Brain pericyte (primary cell): ENCODE measurements around the gene TP63.
"Not testable (repeated sequence)": the region's sequence is repeated elsewhere in the genome, so short reads cannot be mapped to it uniquely, and the experiment has no call there.

Source experiments
- DNase-seq: peaks from one replicate; pipeline ENCODE4 v3.0.0-alpha.2; 2012; ENCODE audit warnings: low read depth, low spot score

Gene TP63

GRCh38 chr3:189631373-189631408 is at the start of gene TP63:
TP63 (plus strand) TSS chr3:189631389; CDS start chr3:189631516, 127 bp downstream.
- DNase-seq, result no peak

DNA sequence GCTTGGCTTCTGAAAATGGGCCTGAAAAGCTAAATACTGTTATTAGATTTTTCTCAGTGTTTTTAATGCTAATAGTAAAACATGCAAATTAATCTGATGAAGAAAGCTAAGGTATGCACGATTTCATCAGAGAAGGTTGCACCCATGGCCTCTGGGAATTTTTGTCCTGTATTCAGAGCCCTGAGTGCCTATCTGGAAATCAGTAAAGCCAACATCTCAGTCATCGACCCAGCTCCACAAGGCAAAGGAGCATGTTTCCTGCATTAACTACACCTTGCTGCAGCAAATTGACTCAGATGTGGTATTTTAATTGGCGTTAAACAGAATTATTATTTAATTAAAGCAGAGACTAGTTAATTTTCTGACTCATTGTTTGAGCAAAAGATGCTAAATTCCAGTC is 49.0 kb upstream of the TP63 start:
- no peak for DNase-seq

GRCh38 chr3:189584645-189585044 is 46.5 kb upstream of the TP63 start:
- DNase-seq, result no peak

DNA sequence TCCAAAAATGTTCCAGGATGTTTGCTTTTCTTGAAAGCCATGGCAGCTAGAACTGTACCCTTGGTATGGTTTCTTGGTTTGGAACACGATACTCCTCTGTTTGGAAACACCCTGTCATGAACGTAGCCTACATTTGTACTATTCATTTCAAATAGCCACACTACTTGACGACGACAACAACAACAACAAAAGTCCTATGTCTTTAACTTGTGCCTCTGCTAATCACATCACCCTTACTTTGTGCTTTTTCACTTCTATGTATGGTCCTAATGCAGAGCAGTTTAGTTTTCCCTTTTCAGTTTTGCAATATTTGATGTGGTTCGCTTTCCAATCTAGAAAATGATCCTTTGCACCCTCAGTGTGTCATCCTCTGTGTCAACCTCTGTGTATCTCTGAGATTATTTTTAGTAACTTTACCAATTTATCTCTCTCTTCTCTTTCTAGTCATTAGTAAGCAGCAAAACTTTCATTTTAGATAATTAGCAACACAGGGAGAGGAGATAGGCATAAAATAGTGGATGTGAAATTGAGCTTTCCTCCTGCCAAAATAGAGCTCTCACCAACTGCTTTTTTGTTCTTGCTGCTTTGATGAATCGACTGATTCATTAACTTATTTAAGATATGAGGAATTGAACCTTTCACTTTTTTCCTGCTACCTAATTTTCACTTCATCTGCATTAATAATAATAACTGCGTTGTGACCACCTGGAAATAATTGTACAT is 44.1 kb upstream of the TP63 start:
- no peak for DNase-seq

GRCh38 chr3:189587664-189588040 is 43.5 kb upstream of the TP63 start:
- no peak for DNase-seq

DNA sequence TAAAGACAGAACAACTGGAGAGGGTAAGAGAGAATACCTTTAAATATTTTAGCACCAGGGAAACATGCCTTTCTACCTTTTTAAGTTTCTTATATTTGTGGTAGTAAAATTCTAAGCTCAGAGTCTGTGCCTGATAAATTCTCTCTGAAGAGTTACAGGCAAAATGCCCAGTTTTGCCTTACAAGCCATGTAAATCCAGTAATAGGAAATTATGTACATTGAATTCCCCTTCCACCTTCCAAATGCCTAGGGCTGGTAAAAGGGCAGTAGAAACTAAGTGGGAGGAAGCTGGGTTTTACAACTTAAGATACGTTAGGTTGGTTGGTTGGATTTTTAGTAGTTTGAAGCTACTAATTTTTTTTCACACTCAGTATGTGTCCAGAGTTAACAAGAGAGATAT is 43.1 kb upstream of the TP63 start:
- peak; percentile 2 for DNase-seq

GRCh38 chr3:189588475-189589178 is 42.6 kb upstream of the TP63 start:
- DNase-seq, result peak; percentile 39

GRCh38 chr3:189589179-189589569 is 42.0 kb upstream of the TP63 start:
- no peak for DNase-seq

GRCh38 chr3:189590223-189590622 is 41.0 kb upstream of the TP63 start:
- DNase-seq, result no peak

DNA sequence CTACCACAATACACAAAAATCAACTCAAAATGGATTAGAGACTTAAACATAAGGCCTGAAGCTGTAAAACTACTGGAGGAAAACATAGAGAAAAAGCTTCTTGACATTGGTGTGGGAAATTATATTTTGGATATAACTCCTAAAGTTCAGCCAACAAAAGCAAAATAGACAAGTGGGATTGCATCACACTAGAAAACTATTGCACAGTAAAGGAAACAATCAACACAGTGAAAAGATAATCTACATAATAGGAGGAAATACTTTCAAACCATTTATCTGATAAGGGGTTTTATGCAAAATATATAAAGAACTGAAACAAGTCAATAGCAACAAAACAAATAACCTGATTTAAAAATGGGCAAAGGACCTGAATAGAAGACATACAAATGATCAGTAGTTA is 37.6 kb upstream of the TP63 start:
- peak; percentile 20 for DNase-seq

DNA sequence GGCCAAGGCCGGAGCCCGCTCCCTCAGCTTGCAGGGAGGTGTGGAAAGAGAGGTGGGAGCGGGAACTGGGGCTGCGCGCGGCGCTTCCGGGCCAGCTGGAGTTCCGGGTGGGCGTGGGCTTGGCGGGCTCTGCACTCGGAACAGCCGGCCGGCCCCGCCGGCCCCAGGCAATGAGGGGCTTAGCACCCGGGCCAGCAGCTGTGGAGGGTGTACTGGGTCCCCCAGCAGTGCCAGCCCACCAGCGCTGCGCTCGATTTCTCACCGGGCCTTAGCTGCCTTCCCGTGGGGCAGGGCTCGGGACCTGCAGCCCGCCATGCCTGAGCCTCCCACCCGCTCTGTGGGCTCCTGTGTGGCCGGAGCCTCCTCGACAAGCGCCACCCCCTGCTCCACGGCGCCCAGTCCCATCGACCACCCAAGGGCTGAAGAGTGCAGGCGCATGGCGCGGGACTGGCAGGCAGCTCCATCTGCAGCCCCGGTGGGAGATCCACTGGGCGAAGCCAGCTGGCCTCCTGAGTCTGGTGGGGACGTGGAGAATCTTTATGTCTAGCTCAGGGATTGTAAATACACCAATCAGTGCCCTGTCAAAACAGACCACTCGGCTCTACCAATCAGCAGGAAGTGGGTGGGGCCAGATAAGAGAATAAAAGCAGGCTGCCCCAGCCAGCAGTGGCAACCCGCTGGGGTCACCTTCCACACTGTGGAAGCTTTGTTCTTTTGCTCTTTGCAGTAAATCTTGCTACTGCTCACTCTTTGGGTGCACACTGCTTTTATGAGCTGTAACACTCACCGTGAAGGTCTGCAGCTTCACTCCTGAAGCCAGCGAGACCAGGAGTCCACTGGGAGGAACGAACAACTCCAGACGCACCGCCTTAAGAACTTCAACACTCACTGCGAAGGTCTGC is 34.9 kb upstream of the TP63 start:
- not testable (repeated sequence) for DNase-seq

DNA sequence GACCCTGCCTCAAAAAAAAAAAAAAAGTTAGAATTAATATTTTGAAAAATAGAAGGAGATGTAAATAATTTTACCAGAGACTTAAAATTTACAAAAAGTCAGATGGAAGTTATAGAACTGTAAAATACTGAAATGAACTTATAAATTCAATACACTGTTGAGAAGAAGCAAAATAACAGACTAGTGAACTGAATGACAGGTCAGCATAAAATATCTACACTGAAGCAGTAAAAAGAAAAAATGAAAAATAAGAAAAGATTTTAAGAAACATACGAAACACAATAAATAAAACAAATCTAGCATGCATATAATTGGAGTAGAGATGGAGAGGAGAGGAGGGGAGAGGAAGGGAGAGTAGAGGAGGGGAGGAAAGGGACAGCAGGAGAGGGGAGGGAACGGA is 33.3 kb upstream of the TP63 start:
- DNase-seq, result no peak

DNA sequence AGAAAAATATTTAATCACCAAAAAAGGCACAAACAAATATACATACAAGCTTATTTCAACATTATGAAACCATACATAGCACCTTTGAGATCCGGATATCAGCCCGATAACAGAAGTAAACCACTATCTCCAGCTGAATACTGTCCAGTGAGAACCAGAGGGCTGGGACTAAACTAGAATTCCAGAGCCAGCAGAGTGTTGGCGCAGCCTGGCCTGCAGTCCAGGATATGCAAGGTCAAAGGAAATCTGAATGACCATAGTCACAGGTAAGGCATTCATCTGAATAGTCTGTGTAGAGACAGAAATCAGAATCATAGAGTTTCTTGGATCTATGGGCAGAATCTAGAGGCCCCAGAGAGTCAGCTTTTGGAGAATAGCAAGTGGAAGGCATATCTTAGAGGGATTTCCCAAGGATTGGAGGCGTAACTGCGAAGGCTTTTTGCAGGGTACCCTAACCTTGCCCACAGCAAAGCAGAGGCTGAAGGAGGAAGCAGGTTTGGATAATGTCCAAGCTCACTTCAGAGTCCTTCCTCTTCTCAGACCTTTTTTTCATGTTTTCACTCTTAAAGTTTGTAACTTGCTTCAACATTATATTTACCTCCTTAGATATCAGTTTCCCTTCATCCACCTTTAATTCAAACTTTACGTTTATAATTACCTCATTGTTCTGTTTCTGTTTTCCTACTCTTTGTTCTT is 32.5 kb upstream of the TP63 start:
- DNase-seq, result no peak

DNA sequence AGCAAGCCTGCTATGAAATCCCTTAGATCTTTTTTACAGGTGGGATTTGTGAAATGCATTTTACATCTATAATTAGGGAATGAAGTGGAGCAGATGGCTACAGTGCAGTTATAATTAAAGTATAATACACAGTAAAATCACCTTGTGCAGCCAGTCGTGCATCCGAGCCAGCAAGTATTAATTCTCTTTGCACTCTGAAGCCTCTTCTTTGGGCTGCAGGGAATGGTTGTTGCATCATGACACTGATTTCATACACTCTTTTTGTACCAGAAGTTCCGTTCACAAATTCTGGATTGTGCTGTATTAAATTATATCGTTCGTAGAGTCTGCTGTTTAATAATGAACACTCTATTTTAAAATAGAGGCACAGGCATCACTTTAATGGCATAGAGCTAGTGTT is 28.7 kb upstream of the TP63 start:
- no peak for DNase-seq

- no peak for DNase-seq
Measured at GRCh38 chr3:189605717-189606116, 25.5 kb upstream of the TP63 start.

- no peak for DNase-seq
Measured at GRCh38 chr3:189606774-189607173, 24.4 kb upstream of the TP63 start.

DNA sequence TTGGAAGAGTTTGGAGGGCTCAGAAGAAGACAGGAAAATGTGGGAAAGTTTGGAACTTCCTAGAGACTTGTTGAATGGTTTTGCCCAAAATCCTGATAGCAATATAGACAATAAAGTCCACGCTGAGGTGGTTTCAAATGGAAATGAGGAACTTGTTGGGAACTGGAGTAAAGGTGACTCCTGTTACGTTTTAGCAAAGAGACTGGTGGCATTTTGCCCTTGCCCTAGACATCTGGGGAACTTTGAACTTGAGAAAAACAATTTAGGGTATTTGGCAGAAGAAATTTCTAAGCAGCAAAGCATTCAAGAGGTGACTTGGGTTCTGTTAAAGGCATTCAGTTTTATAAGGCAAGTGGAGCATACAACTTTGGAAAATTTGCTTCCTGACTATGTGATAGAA is 18.5 kb upstream of the TP63 start:
- DNase-seq, result not testable (repeated sequence)

DNA sequence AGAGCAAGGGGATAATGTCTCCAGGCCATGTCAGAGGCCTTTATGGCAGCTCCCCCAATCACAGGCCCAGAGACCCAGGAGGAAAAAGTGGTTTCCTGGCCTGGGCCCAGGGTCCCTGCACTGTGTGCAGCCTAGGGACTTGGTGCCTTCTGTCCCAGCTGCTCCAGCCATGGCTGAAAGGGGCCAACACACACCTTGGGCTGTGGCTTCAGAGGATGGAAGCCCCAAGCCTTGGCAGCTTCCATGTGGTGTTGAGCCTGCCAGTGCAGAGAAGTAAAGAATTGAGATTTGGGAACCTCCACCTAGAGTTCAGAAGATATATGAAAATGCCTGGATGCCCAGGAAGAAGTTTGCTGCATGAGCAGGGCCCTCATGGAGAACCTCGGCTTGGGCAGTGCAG is 18.1 kb upstream of the TP63 start:
- DNase-seq, result no peak

DNA sequence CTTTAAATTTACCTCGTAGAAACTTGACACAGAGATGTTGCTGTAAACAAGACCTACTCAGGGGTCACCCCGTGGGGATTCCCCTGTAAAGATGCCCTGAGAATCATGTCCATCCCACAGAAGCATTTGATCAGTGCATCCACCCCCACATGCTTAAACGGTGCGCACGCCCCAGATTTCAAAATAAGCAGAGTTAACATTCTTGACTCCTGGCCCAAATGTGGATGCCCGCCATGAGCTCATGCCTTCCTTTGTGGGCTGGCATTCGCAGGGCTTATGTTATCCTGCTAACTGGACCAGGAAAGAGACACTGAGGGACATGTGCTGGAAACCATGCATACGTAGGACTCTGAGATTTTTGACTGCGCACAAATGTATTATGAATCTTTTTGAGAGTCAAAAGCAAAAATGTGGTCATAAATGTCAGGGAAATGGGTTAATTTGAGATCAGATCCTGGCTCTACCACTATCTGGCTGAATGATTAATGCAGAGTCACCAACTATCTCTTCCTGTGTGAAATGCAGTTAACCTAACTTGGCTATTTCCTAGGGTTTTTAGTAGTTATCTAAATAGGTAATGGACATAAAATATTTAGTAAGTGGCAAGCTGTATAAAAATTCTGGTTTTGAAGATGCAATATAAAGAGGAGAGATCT is 9.1 kb upstream of the TP63 start:
- DNase-seq, result no peak

GRCh38 chr3:189622629-189623028 is 8.6 kb upstream of the TP63 start:
- no peak for DNase-seq

DNA sequence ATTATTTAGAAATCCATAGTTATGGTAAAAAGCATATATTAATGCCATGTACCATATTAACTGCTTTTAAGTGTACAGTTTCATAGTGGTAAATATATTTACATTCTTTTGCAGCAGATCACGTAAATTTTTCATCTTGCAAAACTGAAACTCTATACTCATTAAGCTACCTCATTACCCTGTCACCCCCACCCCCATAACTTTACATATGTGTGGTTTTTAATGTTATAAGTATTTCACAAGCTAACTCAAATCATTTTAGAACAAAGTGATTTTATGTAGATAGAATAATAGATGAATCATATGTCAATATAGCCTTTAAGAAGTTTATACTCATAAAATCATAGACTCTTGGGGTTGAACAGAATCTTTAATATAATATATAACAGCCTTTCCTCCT is 7.1 kb upstream of the TP63 start:
- no peak for DNase-seq

- no peak for DNase-seq
Measured at GRCh38 chr3:189625071-189625470, 6.1 kb upstream of the TP63 start.
